ENCODE measurements around the gene SHQ1.

The SHQ1 gene

GRCh38 chr3:72794079-72794478 is 54.2 kb downstream of the SHQ1 start:
- TF ChIP-seq BACH2 (CRISPR knock-in tag; IDR thresholded peaks at IDR 0.05; ENCODE audit: borderline replicate concordance) (no peak), OSR1 (CRISPR knock-in tag; IDR thresholded peaks at IDR 0.05) (no peak), ZNF8 (CRISPR knock-in tag; IDR thresholded peaks at IDR 0.05) (no peak), PPARA (CRISPR knock-in tag; IDR thresholded peaks at IDR 0.05; ENCODE audit: borderline replicate concordance) (no peak), TSHZ2 (CRISPR knock-in tag; IDR thresholded peaks at IDR 0.05) (no peak), CREB5 (CRISPR knock-in tag; IDR thresholded peaks at IDR 0.05; ENCODE audit: low read depth) (no peak), ZC3H10 (CRISPR knock-in tag; IDR thresholded peaks at IDR 0.05) (no peak), SNAI2 (CRISPR knock-in tag; IDR thresholded peaks at IDR 0.05) (no peak), ESRRG (CRISPR knock-in tag; IDR thresholded peaks at IDR 0.05) (no peak), ZFP30 (CRISPR knock-in tag; IDR thresholded peaks at IDR 0.05) (no peak), PATZ1 (CRISPR knock-in tag; IDR thresholded peaks at IDR 0.05; ENCODE audit: borderline replicate concordance) (no peak), CSDC2 (CRISPR knock-in tag; IDR thresholded peaks at IDR 0.05) (no peak), POU6F1 (CRISPR knock-in tag; IDR thresholded peaks at IDR 0.05; ENCODE audit: borderline replicate concordance, low read depth) (no peak), ZNF565 (CRISPR knock-in tag; conservative IDR thresholded peaks at IDR 0.05; ENCODE audit: low read depth) (no peak), TOX (CRISPR knock-in tag; IDR thresholded peaks at IDR 0.05; ENCODE audit: borderline replicate concordance) (no peak), TCF4 (CRISPR knock-in tag; IDR thresholded peaks at IDR 0.05; ENCODE audit: borderline replicate concordance) (no peak), GLIS3 (CRISPR knock-in tag; IDR thresholded peaks at IDR 0.05) (no peak), RARB (CRISPR knock-in tag; IDR thresholded peaks at IDR 0.05) (no peak), CSRNP3 (CRISPR knock-in tag; IDR thresholded peaks at IDR 0.05) (no peak), ISL1 (CRISPR knock-in tag; IDR thresholded peaks at IDR 0.05) (no peak)
- no peak for ATAC-seq

- no peak for ATAC-seq
- TF ChIP-seq ZFP30 (CRISPR knock-in tag; IDR thresholded peaks at IDR 0.05) (no peak), ZNF8 (CRISPR knock-in tag; IDR thresholded peaks at IDR 0.05) (no peak), CSDC2 (CRISPR knock-in tag; IDR thresholded peaks at IDR 0.05) (no peak), CSRNP3 (CRISPR knock-in tag; IDR thresholded peaks at IDR 0.05) (no peak), PATZ1 (CRISPR knock-in tag; IDR thresholded peaks at IDR 0.05; ENCODE audit: borderline replicate concordance) (no peak), ZNF565 (CRISPR knock-in tag; conservative IDR thresholded peaks at IDR 0.05; ENCODE audit: low read depth) (no peak), CREB5 (CRISPR knock-in tag; IDR thresholded peaks at IDR 0.05; ENCODE audit: low read depth) (no peak), ARNTL (CRISPR knock-in tag; IDR thresholded peaks at IDR 0.05; ENCODE audit: borderline replicate concordance, low read depth) (no peak), BACH2 (CRISPR knock-in tag; IDR thresholded peaks at IDR 0.05; ENCODE audit: borderline replicate concordance) (no peak), ZFP3 (CRISPR knock-in tag; IDR thresholded peaks at IDR 0.05) (no peak)
Observed at GRCh38 chr3:72791161-72791560, 57.1 kb downstream of the SHQ1 start.

Data from SK-N-SH treated with all-trans-retinoic acid at 6 μM for 48 hours (cell line).